NCI-H2196 treated with DMSO at 0.1 percent for 48 hours (cell line): Measurements from ENCODE around the gene CD8B.

Source experiments
- DNase-seq: peaks from one replicate; lab custom pipeline; 2025; ENCODE audit not compliant: unreplicated experiment; lab: John Stamatoyannopoulos, UW

CD8B gene

DNA sequence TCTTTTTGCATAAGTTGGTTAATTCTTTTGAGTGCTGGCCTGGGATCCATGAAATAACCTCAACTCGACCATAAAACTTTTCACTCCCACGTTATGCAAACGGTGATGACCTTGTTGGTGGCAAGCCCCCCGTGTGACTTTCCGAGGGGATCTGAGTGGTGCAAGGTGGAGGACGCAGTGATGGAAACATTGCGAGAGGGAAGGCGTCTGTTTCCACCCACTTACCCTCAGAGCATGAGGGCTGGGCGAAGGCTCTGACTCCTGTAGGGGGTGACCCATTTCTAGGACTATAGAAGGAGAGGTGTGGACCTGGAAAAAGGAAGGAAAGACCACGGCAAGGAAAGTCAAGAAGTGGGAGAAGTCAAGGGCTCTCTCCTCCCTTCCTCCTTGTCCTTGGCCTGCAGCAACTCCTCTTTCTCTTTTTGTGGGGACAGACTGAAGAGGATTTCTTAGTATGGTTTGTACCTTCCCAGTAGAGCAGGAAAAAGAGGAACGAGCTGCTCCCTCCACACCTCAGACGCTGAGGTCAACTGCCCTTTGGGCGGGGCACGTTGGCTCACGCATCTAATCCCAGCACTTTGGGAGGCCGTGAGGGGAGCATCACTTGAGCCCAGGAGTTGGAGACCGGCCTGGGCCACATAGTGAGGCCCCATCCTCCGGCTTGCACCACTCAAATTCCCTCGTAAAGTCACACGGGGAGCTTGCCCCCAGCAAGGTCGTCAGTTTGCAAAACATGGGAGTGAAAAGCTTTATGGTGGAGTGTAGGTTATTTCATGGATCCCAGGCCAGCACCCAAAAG is 55.4 kb downstream of the CD8B start:
- no peak for DNase-seq

DNA sequence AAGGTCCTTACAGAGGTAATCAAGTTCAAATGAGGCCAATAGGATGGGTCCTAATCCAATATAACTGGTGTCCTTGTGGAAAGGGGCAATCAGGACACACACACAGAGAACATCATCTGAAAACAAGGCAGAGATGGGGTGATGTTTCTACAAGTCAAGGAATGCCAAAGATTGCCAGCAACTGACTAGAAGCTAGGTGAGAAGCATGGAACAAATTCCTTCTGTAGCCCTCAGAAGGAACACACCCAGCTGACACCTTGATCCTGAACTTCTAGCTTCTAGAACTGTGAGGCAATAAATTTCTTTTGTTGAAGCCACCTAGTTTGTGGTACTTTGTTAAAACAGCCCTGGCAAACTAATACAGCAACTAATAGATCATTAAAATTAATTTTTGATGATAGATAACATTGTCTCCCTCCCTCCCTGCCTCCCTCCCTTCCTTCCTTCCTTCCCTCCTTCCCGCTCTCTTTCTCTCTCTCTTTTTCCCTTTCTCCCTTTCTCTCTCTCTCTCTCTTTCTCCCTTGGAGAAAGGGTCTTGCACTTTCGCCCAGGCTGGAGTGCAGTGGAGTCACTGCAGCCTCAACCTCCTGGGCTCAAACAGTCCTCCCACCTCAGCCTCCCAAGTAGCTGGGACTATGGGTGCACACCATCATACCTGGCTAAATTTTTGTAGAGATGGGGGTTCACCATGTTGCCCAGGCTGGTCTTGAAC is 60.7 kb downstream of the CD8B start:
- DNase-seq = no peak

DNA sequence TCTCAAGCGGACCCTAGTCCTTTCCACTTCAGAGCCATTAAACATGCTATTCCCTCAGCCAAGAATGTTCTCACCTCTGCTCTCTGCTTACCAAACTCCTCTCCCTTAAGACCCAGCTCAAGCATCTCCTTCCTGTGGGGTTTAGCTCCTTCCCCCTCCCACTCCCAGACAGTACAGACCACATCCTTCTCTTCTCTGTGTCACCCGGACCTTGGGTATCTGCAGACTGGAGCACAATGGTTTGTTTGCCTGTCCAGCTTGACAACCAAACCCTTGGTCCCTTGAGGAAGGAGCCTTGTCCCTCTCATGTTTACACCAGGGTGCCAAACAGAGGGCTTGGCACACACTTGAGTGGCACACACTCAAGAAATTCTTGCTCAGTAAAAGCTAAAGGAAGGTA is 66.8 kb downstream of the CD8B start:
- DNase-seq = no peak

DNA sequence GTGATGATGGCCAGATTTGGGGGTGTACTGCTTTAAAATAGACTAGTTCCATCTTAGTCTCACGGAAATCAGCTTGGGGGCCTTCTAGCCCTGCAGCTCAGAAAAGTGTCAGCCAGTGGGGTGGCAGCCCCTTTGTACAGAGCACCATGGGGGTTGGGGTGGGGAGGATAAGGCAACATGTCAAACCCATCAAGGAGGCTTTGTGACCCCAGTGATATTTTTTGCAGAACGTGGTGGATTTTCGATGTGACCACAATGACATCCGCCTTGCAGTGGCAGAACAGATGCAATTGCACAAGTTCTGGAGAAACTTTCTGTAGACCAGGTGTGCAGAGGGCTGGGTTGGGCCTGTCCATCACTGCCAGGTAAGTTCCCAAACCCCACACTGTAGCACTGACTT is 67.9 kb downstream of the CD8B start:
- no peak for DNase-seq

DNA sequence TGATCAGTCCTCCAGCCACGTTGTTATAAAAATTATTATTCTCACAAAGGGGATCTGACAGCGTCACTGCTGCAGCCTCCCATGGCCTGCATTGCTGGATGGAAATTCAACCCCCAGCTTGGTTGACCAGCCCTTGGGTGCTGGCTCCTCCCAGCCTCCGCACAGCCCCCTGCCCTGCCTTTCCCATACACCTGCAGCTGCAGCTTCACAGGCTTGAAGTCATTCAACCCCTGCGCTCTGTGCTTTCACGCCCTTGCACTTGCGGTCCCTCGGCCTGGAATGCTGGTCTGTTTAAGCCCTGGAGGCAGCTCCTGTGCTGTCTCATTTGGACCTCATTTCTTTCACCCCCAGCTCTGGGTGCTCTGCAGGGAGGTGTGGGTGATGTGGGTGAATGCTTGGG is 70.1 kb downstream of the CD8B start:
- DNase-seq = no peak

DNA sequence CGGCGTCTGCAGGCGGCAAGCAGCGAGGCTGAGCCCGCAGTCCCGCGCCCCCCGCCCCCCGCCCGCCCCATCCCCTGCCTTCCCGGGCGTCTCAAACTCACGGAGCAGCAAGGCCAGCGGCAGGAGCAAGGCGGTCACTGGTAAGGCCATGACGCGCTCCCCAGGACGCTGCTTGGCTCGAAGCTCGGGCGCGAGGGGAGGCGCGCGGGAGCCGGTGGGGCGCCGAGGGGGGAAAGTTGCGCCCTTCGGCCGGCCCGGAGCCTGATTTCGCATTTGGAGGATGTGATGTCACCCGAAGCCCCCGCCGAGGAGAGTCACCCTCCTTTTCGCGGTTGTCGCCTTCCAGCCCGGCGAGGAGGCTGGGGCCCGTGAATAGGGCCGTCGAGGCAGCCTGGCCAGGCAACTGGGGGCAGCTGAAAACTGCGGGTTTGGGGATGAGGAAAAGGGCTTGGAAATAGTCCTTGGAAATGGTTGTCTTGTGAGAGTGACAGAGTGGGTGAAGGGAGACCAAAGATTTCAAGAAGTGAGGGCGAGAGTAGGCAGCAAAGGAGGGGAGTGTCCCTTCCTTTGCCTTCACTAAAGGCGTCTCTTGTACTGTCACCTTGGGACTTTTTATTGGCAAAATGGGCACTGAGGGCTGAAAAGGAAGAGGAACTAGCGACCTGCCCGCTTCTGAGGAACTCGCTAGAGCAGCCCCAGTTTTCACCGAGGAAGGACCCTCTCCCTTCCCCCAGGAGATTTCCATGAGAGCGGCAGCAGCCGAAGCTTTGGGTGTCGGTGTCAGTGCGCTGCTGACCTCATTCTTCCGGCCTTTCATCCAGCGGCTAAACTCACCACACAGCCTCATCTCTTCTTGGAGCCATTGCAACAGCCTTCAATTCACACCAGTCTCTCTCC is 70.8 kb downstream of the CD8B start, which contains the start of gene CD8A:
CD8A (minus strand) TSS at position 238 of the 897 bp plus-strand sequence; CDS start at position 150, 88 bp downstream.
- no peak for DNase-seq

DNA sequence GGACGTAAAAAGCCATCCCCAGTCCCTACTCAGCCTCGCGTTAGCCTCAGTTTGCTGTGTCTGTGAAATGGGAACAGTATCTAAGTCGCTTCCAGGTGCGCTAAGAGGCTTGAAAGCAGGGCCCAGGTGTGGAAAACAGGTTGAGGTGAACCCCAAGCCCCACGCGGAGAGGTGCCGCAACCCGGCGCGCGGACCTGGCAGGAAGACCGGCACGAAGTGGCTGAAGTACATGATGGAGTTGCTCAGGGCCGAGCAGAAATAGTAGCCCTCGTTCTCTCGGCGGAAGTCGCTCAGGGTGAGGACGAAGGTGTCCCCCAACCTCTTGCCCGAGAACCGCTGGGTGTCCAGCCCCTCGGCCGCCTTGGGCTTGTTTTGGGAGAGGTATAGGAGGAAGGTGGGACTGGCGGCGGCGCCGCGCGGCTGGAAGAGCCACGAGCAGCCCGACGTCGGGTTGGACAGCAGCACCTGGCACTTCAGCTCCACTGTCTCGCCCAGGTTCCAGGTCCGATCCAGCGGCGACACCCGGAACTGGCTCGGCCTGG is 71.5 kb downstream of the CD8B start:
- DNase-seq = no peak

DNA sequence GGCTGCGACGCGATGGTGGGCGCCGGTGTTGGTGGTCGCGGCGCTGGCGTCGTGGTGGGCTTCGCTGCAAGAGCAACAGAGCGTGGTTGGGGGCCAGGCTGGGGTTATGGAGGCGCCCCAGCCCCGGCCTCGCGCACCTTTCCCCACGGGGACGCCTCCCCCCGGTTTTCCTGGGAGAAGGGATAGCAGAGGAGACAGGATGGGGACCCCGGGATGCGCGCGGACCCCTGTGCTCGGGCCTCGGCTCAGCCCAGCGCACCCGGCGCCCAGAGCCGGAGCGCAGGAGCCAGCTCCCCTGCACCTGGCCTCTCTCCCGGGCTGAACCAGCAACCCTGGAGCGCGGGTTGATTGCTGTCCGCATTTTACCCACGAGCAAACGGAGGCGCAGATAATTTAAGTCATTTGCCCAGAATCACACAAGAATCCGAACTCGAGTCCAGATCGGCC is 72.0 kb downstream of the CD8B start:
- no peak for DNase-seq

DNA sequence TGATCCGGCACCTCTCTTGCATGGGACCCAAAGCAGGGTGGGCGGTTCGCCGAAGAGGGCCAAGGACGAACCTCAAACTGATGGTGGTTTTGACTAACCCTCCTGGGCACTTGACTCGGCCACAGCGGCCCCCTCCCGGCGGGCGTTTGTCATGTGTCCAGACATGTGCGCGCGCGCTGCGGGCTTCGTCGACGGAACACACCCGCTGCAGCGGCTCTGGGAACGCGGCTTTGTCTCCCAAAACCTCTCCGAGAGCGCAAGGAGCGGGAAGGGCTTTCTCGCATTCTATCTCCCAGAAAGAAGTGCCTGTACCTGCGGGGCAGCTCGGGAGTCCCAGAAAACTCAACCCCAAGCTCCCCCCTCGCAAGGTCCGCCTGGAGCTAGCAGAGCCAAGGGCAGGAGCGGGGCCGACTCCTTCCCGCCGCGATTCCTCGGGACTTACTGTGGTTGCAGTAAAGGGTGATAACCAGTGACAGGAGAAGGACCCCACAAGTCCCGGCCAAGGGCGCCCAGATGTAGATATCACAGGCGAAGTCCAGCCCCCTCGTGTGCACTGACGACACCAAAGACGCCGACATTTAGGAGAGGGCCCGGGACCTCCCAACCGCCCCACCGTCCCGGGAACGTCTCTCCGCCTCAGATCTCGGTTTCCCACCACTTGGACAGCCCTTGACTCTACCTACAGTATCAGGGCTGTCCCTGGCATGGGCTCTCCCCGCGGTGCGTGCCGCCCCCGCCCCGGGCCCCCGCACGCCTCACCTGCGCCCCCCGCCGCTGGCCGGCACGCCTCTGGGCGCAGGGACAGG is 72.6 kb downstream of the CD8B start:
- no peak for DNase-seq

DNA sequence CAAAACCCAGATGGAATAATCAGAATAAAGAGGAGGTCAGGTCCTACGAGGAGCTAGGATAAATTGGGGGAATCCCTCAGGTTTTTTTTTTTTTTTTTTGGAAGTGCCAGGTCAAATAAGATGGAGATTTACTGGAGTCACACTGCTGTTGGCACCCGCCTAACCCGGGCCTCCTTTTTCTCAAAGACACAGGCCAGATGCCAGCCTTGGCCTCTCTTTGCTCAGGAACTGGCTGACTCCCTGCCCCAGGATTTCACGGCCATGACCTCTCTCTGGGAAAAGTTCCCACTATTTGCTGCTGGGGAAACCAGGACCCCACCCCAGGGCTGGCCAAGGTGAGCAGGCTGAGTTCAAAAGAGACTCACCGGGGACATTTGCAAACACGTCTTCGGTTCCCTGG is 73.5 kb downstream of the CD8B start:
- DNase-seq = no peak

DNA sequence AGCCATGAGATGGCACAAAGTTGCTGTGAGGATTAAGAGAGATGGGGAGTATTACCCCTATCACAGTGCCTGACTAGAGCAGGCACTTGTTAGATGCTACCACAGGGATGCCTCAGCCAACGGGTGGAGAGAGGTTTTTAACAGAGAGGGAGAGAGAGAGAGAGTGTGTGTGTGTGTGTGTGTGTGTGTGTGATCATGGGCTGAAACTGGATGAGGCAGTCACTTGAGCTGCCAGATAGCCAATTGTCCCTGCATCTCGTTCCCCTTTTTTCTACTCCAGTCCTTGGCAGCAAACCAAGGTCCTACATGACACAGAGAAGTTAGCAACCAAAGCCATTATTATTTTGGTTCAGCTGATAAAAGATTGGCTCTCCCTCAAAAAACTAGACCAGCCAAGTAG is 74.0 kb downstream of the CD8B start:
- DNase-seq = peak; percentile 11

DNA sequence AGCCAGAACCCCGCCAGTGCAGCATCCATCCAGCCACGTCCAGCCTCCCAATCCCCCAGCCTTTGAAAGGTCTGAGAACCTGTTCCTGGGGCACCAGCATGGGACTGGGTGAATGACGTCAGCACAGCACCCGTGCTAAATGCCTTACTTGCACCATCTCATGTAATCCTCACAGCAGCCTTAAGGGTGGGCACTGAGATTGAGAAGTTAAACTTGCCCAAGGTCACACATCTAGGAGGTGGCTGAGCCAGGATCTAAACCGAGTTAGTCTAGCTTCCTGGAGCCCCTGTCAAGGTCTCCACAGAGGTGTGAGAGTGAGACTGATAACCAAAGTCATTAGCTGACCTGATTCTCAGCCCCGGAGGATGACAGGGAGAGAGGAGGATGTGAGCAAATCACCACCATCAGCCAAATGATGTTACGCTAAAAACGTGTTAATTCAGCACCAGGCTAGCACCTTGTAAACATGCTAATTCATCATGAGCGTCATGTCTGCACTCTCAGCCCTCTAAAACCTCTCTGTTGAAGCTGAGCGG is 75.6 kb downstream of the CD8B start:
- DNase-seq = no peak

DNA sequence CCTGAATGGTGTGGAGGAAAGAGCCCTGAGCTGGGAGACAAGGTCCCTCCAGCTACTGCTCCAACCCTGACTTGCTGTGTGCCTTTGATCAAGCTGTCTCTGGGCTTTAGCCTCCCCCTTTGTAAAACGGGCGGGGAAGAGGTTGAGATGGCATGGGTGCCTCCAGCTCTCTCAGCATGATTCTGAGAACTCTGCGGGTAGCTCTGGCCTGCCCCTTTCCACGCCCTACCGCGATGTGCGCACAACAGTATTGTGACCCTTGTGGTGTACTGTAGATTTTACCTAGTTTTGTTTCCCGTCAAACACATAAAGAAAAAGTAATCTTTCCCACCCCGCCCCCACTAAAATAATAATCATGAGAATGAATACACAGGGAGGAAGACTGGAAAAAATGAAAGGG is 76.2 kb downstream of the CD8B start:
- no peak for DNase-seq

DNA sequence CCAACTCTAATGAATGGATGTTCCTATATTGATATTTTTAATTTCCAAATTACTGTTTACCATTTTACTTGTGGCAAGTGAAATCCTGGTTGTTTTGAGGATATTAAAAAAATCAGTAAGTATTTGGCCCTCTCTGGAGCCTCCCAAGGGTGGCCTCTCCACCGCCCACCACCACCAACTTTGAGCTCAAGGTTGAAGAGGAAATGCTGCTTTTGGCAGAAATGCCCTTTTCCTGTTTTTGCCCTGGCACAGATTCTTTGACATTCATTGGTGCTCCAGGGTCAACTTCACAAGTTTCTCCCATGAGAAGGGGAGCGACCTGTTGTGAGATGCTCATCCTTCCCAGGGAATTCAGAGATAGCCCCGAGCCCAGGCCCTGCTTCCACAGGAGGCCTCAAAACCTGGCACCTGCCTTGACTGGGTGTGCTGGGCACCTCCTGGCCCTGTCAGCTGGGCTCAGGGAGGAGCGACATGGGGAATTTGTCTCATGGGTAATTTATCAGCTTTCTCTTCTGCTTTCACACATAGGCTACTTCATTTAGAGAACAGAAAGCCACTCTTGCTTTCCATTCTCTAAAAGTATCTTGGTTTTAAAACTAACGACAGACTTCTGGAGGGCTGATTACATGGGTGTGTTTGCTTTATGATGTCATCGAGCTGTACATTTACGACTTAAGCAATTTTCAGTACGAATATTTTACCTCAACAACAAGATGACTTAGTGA is 77.9 kb downstream of the CD8B start:
- no peak for DNase-seq

DNA sequence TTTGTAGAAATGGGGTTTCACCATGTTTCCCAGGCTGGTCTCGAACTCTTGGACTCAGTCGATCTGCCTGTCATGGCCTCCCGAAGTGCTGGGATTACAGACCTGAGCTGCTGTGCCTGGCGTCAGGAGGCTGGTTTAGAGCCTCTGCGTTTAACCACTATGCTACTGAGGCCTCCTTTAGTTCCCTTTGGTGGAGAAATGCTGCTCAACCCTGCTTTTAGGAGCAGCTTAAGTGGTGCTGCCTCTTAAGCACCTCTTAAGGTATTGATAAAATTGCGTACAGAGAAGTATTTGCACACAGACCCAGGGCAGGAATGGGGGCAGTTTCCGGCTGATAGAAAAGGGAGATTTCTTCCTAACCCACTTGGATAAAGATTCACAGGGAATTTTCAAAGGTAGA is 78.9 kb downstream of the CD8B start:
- no peak for DNase-seq

DNA sequence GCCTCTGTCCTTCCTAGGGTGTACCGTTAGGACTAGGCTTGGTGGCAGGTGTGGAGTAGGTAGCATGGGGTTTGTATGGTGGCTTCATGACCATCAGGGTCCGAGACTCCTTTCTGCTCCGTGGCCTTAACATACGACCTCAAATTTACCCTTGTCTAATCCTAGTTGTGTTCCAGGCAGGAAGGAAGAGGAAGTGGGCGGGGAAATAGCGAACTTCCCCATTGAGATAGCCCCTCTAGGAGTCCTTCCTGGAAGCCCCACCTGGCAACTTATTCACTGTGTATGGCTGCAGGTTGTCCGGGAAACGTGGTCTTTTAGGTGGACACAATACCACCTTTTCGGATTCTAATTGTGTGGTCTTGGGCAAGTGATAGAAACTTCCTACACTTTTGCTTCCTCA is 80.3 kb downstream of the CD8B start:
- no peak for DNase-seq

DNA sequence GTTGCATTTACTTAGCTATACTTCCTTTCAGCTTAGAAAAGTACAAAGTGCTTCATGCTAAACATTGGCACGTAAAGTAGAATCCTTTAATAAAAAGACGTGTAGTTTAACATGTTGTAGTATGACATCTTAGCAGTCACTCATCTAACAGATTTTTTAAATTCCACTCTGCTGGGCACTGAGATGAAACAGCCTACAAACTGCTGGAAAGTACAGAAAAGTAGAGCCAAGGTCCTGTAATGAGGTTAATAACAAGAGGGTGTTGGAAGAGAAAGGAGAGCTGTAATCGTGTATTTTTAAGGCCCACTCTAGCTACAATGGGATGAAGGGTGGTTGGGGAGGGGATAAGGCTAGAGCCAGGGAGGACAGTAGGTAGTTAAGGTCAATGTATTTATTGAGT is 81.7 kb downstream of the CD8B start:
- DNase-seq = no peak

DNA sequence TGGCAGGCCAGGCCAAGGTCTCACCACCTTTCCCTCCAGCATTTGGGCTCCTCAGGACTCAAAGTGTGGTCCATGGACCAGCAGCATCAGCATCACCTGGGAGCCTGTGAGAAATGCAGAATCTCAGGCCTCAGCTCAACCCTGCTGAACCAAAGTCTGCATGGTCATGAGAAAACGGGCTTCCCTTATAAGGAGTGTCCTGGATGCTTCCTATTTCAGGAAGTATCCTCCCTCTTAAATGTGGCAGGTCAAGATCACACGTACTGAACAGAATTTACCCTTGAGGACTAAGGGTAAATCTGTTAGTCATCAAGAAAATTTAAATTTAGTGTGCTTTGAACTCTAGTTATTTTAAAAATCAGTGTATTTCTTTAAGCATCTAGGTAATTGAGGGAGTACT is 82.7 kb downstream of the CD8B start:
- no peak for DNase-seq

DNA sequence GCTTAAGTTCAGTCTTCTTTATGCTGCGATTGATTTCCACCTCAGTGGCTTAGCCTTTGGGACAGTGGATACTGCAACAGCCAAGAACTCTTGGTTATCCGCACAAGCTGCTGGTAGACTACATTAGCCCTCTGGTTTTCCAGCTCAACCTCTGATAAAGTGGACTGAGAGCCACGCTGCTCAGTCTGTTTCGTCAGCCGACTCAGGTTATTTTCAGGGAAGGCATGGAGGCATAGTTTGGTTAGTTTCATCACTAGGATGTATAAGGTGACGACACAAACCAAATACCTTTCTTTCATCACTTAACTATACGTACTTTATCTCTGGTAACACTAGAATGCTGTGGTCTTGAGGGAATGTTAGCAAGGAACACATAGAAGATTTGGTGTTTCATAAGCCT is 85.2 kb downstream of the CD8B start:
- DNase-seq = no peak
